D721Med (cell line): Measurements from ENCODE around the gene MKI67.

Experiments used
- DNase-seq: peaks from one replicate; pipeline ENCODE4 v3.0.0; 2011; ENCODE audit warnings: low spot score; ENCODE audit not compliant: insufficient read length
- FAIRE-seq: peaks from 2 replicates; lab custom pipeline; 2011; peaks lifted over from hg19 to GRCh38; lab: Jason Lieb, UNC
- CTCF ChIP-seq: IDR thresholded peaks from 2 replicates; pipeline ENCODE4 v1.5.1; 2012; ENCODE audit warnings: mild to moderate bottlenecking, control low read depth; ENCODE audit not compliant: insufficient read depth; ENCODE audit errors: missing control alignments

The MKI67 gene

GRCh38 chr10:128166151-128166550 is 39.9 kb upstream of the MKI67 start:
- FAIRE-seq, result no peak
- no peak for TF ChIP-seq CTCF

GRCh38 chr10:128165536-128165935 is 39.3 kb upstream of the MKI67 start:
- FAIRE-seq (no peak), DNase-seq (no peak)
- no peak for TF ChIP-seq CTCF

More at GRCh38 chr10:128166151-128166550, 39.9 kb upstream of the MKI67 start:
- DNase-seq, result no peak

- FAIRE-seq (no peak), DNase-seq (no peak)
- TF ChIP-seq CTCF, result no peak
Measured at GRCh38 chr10:128163701-128164100, 37.5 kb upstream of the MKI67 start.

GRCh38 chr10:128161031-128161430 is 34.8 kb upstream of the MKI67 start:
- DNase-seq, result no peak
- no peak for FAIRE-seq
- no peak for TF ChIP-seq CTCF

- DNase-seq (no peak), FAIRE-seq (no peak)
Measured at GRCh38 chr10:128160297-128160711, 34.1 kb upstream of the MKI67 start.

GRCh38 chr10:128158021-128158795 is 32.0 kb upstream of the MKI67 start:
- no peak for DNase-seq
- FAIRE-seq, result no peak
- TF ChIP-seq CTCF, result no peak

More at GRCh38 chr10:128160297-128160711, 34.1 kb upstream of the MKI67 start:
- TF ChIP-seq CTCF, result no peak
